Omental fat pad (tissue), 4 donors: ENCODE measurements around the gene CMC2. TPM values are rescaled to one million over a fixed set of nuclear protein-coding genes. Genes with fewer than 3 reads are reported as not detected.

ENCODE experiments used
- ATAC-seq: fragments of 150-250 bp; one replicate; pipeline ENCODE4 v1.9.1; 2016; ENCODE audit warnings: mild to moderate bottlenecking, moderate library complexity; ENCODE audit not compliant: low FRiP score
- DNase-seq: peaks from one replicate; pipeline ENCODE4 v3.0.0-alpha.2; 2019; ENCODE audit warnings: low spot score
- total RNA-seq, 4 donors: library from RNA; depleted of rRNA; stranded (reverse); fragments of >200 nt; gene quantifications; one replicate each; pipeline ENCODE4 v1.1.0, GENCODE V29; 2016
- TF ChIP-seq, protein P1 (sequence below), 3 donors: fragments of 450-650 bp; IDR thresholded peaks; one replicate each; pipeline ENCODE4 v1.5.1; 2016 to 2017; ENCODE audit warnings: antibody characterized with exemption in 3 of 3, mild to moderate bottlenecking in 3 of 3, moderate library complexity in 2 of 3

Gene CMC2
- total RNA-seq, 4 donors from 2014 or later, result 32.9 to 43.5 (median 34.0) TPM

DNA sequence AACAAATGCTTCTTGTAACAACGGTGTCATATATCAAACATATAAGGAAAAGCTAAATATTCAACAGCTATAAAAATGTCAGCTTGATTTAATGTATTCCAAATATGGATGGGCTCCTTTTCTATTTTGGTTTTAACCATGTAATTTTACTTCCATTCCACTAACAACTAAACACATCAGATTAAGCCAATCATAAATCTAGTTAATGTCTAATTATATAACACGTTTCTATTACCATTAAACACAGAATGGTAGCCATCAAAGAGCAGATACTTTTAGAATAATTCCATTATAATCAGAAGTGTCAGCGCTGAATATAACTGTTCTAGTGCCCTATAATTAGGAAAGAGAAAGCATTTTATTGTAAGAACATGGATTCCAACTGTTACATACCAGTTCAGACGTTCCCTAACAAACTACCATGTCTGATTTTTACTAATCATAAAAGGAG lies 10.0 kb downstream of the CMC2 start:
- ATAC-seq (no peak), DNase-seq (no peak)
- TF ChIP-seq, protein P1, sequence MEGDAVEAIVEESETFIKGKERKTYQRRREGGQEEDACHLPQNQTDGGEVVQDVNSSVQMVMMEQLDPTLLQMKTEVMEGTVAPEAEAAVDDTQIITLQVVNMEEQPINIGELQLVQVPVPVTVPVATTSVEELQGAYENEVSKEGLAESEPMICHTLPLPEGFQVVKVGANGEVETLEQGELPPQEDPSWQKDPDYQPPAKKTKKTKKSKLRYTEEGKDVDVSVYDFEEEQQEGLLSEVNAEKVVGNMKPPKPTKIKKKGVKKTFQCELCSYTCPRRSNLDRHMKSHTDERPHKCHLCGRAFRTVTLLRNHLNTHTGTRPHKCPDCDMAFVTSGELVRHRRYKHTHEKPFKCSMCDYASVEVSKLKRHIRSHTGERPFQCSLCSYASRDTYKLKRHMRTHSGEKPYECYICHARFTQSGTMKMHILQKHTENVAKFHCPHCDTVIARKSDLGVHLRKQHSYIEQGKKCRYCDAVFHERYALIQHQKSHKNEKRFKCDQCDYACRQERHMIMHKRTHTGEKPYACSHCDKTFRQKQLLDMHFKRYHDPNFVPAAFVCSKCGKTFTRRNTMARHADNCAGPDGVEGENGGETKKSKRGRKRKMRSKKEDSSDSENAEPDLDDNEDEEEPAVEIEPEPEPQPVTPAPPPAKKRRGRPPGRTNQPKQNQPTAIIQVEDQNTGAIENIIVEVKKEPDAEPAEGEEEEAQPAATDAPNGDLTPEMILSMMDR (IDR thresholded peaks at IDR 0.05), result no peak

DNA sequence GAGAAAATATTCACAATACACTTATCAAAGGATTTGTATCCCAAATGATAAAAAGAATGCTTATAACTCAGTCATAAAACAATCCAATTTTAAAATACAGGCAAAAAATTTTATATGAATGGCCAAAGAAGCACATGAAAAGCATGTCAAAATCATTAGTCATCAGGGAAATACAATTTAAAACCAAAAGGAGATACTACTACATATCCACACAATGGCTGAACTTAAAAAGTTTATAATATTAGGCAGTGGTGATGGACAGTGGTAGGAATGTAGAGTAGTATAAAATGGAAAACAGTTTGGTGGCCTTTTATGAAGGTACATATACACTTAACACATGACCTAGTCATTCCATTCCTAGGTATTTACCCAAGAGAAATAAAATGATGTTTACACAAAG lies 12.2 kb downstream of the CMC2 start:
- no peak for DNase-seq
- ATAC-seq, result no peak
- TF ChIP-seq, protein P1 (IDR thresholded peaks at IDR 0.05), result no peak

DNA sequence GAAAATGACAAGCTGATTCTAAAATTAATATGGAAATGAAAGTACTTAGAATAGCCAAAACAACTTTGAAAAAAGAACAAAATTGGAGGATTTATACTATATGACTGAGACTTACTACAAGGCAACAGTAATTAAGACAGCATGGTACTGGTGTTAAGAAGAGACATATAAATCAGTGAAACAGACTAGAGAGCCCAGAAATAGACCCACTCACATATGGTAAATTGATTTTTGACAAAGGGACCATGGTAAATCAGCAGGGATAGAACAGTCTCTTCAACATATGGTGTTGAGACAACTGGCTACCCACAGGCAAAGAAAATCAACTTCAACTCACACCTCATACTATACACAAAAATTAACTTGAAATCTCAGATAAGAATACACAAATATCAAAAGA lies 12.9 kb downstream of the CMC2 start:
- TF ChIP-seq, protein P1 (IDR thresholded peaks at IDR 0.05), result no peak
- ATAC-seq, result no peak
- no peak for DNase-seq

DNA sequence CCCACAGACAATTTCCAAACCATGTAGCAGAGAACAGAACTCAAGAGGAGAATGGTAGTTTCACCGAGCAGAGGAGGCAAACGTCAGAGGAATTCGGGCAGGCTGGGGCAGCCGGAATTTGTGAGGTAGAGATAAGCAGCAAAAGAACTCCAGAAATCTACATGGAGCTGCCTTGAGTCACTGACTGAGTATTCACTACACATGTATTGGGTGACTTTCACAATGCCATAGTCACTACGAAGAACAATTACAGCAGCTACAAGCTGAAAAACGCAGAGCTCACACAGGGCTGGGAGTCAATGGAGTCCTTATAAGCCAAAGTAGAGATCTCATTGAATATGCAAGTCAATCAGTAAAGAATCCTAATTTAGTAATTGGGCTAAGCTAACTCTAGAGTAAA lies 13.4 kb downstream of the CMC2 start:
- TF ChIP-seq, protein P1 (IDR thresholded peaks at IDR 0.05), result no peak

DNA sequence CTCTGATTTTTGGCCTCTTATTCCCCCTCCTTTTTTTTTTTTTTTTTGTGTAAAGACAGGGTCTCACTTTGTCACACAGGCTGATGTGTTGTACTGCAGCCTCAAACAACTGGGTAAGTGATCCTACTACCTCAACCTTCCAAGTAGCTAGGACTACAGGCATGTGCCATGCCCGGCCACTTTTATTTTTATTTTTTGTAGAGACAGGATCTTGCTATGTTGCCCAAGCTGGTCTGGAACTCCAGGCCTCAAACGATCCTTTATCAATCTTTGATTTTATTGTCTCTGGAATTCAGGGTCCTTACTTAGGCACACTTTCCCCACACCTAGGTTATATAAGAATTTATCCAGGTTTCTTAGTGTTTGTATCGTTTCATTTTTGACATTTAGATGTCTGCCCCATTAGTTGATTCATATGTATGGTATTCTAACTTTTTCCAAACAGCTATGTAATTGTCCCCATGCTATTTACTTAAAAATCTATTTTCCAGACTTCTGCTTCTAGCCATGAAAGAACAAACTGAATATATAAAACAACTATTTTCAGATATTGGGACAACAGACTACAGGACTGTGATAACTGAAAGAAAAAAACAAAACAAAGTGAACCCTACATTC lies 13.9 kb downstream of the CMC2 start:
- TF ChIP-seq, protein P1 (IDR thresholded peaks at IDR 0.05), result no peak
- no peak for ATAC-seq
- no peak for DNase-seq

More for the DNA sequence above, 13.4 kb downstream of the CMC2 start:
- ATAC-seq (peak; percentile 51), DNase-seq (no peak)

DNA sequence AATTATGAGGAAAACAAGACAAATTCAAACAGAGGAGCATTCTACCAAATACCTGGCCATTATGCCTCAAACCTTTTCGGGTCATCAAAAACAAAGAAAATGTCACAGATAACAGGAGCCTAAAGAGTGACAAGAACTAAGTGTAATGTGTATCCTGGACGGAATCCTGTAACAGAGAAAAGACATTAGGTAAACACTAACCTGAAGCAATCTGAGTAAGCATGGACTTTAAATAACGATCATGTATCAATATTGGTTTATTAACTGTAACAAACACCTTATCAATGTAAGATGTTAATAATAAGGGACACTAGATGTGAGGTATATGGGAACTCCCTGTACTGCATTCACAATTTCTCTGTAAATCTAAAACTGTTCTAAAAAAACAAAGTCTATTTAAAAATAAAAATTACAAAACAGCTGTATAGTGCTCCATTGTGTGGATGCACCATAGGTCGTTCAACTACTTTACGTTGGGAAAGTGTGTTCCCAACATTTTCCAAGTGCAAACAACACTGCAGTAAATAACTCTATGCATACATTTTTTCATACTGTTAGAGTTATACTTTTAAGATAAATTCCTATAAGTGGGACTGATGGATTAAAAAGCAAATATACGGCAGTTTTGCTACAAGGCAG lies 14.8 kb downstream of the CMC2 start:
- ATAC-seq (no peak), DNase-seq (no peak)
- TF ChIP-seq, protein P1 (IDR thresholded peaks at IDR 0.05), result no peak

DNA sequence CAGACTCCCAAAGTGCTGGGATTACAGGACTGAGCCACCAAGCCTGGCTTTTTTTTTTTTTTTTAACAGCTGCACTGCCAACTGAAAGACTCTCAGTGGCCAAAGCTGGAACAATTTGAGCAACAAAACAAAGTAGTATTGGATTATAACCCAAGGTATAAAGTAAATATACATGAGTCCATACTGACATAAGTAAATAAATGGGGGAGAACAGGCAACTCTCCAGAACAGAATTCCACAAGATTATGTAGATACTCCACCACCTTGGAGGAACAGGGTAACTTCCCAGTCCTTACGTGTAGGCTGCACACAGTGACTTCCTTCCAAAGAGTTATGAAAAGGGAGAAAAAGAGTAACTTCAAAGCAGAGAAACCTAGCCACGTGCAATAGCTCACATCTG lies 15.7 kb downstream of the CMC2 start:
- TF ChIP-seq, protein P1 (IDR thresholded peaks at IDR 0.05), result no peak
- DNase-seq, result no peak
- ATAC-seq, result no peak
